Dedifferentiated amniotic fluid mesenchymal stem cell (primary cell): ENCODE measurements around the gene ADA.
A peak's percentile ranks its signal among the peaks of the same experiment; 100 is the strongest.
"Not testable (repeated sequence)": the region's sequence is repeated elsewhere in the genome, so short reads cannot be mapped to it uniquely, and the experiment has no call there.

Source experiments
- DNase-seq: peaks from one replicate; pipeline ENCODE4 v3.0.0-alpha.2; 2016; ENCODE audit errors: extremely low spot score

ADA gene

DNA sequence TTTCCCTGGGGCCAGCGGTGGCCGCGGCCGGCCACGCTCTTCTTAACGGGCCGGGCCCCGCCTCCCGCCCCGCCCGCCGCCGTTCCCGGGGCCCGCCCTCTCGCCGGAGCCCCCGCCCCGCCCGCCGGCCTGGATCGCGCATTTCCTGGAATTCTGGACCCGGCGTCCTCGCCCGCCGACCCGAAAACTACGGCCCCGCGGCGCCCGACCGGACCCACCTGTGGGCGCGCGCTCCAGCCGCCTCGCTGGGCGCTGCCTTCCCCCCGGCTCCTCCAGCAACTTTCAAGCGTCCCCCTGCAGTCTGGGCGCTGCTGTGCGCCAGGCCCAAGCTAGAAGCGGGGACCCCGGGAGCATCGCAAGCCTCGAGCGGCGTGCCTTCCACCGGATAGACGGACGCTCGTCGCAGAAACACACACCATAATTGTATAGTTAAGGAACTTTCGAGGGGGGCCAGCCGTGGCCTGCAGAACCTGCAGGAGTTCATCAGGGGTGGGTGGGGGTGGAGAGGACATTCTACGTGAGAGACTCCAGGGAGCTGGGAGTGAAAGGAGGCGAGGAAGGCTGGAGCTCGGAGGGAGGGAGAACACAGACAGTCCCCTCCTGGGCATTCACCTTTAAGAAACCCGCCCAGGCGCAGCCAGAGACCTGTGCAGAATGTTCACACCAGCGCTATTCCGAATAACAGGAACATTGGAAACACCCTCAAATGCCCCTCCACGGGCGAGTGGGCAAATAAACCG is at the start of gene ADA:
Gene ADA (minus strand): TSS at position 16 of the 740 bp plus-strand sequence. CDS start 92 bp downstream, outside the sequence.
- DNase-seq = no peak

DNA sequence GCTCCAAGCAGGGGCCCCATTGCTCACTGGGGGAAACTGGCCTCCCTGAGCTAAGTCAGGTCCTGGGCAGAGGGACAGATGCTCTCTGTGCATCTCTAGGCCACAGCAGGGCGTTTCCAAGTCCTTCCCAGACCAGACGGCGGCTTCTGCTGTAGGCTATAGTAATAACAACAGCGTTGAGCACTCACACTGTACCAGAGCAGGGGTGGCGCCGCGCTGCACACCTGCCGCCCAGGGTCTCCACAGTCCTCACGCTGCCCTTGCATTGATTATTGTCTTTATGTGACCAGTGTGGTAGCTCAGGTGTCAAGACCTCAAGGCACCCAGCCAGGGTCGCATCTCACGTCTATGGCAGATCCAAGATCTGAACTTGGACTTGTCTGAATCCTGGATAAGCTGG is 48.8 kb upstream of the ADA start:
- DNase-seq = no peak

DNA sequence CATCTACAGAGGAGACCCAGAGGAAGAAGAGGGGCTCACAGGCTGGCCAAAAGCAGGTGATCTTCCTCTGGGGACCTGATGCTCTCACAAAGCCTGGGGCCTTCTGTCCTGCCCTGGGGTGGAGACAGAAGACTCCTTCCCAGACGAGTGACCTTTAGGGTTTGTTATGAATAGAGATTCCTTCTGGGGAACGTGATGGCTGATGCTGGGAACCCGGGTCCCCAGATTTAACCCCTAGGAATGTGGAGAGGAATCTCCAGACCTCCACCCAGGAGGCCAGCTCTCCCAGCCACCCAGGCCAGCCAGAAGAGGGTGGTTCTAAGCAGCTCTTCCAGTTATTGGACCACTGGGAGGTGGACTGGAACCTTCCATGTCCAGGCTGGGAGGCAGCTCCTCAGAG is 46.9 kb upstream of the ADA start:
- DNase-seq = no peak

DNA sequence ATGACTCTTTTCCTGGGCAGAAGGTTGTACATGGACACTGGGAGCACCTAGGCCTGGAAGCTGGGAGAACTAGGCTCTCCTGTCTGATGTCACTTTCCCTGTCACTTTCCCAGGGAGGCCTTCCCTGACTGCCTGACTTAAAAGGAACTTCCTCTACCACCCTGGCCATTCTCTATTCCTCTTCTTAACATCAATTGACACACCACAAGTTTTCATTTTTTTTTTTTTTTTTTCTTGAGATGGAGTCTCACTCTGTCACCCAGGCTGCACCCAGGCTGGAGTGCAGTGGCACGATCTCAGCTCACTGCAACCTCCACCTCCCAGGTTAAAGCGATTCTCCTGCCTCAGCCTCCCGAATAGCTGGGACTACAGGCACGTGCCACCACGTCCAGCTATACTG is 45.5 kb upstream of the ADA start:
- DNase-seq = not testable (repeated sequence)

DNA sequence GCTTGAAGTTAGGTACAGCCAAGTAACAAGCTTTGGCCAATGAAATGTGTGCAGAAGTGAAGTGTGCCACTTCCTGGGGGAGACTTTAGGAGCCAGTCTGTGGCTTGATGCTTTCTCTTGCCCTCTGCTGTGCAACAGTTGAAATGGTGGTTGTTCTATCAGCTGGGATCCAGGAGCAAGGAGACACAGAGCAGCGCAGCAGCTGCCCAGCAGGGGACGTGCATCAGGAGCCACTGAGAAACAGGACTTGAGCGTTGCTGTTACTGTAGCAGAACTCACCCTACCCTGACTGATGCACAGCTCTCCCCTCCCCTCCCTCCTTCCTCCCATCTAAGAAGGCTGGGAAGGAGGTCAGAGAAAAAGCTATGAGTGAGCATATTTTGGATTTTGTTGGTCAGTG is 44.8 kb upstream of the ADA start:
- no peak for DNase-seq

DNA sequence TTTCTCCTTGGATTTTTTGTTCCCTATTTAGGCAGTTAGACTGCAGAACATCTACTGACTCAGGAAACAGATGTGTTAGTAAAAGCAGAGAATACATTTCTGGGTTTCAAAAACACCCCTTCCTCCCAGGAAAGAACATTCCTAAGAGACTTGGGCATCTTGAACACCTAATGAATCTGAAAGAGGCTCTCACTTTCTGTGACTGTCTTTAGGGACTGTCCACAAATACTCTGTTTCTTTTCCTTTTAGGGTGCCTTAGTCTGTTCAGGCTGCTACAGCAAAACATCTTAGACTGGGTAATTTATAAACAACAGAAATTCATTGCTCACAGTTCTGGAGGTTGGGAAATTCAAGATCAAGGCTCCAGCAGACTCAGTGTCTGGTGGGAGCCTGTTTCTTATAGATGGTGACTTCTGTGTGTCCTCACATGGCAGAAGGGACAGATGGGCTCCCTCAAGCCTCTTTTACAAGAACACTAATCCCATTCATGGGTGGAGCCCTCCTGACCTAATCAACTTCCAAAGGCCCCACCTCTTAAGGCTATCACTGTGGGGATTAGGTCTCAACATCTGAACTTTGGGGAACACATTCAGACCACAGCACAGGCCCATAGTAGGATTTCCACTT is 44.3 kb upstream of the ADA start:
- DNase-seq = no peak

DNA sequence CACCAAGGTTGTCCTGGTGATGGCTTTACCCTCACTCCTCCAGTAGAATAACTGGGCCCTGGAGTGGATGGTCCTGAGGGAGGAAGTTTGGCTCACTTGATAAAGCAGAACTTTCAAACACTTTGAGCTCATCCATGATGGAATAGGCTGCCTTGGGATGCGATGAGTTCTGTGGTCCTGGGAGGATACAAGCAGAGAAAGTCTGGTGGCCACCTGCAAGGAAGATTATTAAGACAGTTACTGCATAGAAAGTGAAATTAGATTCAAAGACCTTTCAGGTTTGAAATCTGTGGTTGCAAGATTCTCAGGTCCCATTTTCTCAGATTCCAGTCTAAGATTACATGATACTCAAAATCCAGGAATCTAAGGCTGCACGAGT is 43.8 kb upstream of the ADA start:
- no peak for DNase-seq

DNA sequence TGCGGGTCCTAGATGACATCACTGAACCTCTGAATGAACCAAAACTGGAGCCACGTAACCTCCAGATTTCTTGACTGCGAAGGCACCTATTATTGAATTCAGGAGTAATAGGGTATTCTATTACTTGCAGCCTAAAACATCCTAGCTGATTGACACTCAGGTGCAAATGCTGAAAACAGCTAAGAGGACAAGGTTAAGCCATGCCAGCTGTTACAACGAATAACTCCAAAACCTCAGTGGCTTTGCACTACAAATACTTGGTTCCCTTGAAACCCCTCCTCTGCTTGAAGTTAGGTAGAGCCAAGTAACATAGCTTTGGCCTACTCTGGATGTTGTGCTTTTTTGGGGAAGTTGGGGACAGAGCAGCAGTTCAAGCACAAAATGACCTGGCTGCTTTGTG is 42.7 kb upstream of the ADA start:
- no peak for DNase-seq

DNA sequence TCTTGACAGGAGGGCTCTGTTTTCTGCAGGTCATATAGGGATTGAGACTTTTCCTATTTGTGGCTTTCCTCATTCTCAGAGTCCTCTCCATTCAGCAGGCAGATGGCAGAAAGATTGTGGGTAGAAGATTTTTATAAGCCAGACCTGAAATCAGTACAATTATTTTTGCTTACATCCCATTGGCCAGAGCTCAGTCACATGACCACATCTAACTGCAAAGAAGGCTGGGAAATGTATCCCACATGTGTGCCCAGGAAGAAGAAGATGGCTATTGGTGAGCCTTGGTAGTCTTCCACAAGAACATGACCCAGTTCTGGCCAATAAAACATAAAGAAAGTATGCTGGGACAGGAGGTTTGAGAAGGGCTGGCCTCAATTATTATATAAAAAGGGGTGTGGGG is 42.1 kb upstream of the ADA start:
- no peak for DNase-seq

DNA sequence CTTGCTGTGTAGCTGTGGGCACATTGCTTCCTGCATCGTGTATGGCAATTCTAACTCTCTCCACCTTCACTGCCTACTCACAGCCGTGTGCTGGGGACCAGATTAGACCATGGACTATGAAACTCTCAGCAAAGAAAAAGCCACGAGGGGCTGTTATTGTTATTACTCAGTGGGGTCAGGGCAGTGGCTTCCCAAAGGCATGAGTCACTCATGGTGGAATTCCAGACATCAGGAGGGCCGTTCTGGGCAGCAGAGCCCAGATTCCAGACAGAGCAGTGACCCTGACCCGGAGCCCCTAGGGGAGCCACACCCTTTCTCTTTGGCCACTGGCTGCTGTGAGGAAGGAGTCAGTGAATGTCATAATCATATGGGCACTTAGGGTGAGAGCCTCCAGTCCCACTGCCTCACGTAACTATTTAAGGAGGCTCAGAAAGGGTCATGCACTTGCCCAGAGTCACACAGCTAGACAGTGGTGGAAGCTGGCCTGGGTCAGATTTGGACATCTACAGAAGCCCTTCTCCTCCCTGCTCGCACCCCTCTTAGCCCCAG is 41.5 kb upstream of the ADA start:
- peak; percentile 97 for DNase-seq

DNA sequence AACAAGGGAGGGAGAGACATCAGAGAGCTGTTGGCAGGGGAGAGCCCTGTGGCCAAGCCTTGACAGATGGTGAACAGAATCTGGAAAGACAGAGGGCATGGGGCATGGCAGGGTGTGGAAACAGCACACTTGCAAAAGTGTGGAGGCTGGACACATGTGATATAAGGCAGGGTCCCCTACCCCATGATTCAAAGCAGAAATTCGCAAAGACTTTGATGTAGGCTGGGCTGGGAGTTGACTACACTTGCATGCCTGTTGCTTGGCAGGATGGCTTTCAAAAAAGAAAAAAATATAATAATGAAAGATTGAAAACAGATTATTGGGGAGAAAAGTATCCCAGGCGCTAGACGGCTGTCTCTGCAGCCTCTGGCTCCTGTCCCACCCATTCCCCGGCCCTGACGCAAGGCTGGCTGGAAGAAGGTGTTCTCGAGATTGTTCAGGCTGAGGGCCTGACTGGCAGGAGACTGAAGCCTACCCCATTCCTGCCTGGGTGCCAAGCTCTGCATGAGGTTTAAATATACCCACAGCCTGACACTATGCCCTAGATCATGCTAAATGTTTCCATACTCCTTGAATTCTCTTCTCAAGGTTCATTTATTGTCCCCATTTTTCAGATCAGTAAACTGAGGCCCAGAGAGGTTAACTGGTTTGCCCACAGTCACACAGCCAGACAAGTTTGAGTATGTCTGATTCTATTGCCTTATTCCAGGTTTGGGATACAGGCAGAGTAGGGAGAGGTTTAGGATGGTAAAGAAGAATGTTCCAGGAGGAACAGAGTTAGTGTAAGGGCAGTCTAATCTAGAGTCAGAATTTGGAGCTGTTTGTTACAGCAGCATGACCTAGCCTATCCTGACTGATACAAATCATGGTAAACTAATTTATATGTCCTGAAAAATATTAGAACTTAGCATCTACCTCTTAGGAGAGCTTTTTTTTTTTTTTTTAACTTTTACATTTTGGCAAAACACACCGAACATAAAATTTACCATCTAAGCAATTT is 40.2 kb upstream of the ADA start:
- DNase-seq = no peak

DNA sequence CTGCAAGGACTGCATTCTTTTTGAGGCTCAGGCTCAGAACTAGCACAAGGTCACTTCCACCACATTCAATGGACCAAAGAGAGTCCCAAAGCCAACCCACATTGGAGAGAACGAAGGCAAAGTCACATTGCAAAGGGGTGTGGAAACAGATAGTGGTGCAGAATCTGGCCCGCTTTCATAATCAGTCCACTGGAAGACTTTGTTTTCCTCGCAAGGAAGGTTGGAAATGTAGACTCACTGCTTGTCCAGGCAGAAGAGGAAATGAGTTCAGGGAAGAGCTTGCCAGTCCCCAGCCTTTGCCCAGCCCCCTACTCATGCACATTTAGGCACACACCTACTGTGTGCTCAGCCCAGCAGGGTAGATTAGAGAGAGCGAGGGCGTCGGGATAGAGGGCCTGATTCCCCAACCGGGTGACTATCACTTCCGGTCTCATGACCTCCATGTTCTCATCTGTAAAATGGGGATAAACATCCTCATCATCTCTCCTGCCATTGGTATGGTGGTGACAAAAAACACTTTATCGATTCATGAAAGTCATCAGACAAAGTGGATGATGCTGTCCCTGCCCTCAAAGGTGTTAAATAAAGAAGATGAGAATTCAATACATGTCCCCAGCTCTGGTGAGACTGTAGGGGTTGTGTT is 39.4 kb upstream of the ADA start:
- DNase-seq = no peak

DNA sequence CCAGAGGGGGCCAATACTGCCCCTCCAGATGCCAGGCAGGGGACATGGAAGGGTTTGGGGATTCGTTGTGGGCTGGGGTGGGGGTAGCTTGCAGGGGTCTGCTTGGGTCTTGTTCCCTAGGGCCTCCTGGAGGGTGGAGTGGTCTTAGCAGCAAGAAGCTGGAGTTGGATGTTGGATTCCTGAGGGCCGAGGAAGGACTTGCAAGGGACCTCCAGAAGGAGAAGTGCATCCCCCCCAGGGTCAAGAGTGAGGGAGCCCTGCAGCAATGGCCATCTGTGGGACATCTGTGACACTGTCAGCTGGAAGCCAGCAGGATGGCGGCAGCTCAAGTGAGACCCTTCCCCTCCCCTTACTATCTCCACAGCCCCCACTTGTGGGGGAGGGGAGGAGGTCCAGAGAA is 38.3 kb upstream of the ADA start:
- no peak for DNase-seq

DNA sequence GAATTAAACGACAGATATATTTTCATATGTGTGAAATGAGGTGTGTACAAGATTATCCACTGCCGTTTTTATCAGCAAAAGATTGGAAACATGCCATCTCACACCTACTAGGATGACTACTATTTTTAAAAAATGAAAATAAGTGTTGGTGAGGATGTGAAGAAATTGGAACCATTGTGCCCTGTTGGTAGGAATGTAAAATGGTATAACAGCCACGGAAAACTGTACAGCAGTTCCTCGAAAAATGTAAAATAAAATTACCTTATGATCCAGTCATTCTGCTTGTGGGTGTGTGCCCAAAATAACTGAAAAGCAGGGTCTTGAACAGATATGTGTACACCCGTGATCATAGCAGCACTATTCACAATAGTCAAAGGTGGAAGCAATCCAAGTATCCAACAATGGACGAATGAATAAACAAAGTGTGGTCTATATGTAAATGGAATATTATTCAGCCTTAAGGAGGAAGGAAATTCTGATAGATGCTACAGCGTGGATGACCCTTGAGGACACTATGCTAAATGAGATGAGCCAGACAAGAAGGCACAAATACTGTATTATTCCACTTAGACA is 36.6 kb upstream of the ADA start:
- no peak for DNase-seq

DNA sequence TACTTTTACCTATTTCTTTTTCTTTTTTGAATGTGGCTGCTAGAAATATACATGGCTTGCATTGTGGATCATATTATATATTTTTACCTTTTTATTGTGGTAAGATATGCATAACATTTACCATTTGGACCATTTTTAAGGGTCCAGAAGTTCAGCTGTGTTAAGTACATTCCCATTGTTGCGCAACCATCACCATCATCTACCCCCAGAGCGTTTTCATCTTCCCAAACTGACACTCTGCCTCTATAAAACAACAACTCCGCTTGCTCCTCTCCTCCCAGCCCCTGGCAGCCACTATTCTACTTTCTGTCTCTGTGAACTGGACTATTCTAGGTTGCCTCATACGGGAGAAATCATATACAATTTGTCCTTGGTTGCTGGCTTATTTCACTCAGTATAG is 35.4 kb upstream of the ADA start:
- no peak for DNase-seq

DNA sequence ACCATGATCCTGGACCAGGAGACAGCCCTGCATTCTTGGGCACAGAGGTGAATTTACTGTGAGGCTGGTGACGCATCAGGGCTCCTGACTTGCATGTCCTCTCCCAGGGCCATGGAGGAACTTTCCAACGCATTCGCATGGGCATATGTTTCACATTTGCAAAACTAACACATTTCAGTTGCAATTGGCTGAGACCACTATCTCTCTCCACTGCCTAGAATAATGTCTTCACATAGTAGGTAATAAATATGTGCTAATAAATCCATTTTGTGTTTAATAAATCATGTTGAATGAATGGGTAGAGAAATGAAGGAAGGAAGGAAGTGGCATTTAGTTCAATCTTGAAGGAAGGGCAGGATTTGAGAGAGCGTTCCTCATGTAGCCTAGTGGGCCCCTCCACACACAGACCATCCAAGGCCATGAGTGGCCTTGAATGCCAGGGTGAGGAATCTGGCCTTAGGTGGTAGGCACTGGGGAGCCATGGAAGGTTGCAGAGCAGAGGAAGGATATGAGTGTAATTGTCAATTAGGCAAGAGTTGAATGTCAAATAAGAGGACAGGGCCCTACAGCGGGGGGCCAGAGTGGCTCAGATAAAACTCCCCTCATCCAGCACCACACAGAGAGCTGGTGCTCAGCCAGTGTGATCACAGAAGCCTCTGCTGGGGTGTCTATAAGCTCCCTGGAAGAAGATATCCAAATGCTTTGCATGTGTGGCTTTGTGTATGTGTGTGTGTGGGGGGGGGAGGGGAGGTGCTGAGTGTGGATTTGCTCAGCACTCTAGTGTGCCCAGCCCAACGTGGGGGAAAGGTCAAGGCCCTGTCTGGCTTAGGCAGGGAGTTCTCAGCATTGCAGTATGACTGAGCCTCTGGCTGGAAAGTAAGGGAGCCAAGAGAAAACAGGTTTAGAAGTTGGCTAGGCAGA is 32.8 kb upstream of the ADA start:
- no peak for DNase-seq

DNA sequence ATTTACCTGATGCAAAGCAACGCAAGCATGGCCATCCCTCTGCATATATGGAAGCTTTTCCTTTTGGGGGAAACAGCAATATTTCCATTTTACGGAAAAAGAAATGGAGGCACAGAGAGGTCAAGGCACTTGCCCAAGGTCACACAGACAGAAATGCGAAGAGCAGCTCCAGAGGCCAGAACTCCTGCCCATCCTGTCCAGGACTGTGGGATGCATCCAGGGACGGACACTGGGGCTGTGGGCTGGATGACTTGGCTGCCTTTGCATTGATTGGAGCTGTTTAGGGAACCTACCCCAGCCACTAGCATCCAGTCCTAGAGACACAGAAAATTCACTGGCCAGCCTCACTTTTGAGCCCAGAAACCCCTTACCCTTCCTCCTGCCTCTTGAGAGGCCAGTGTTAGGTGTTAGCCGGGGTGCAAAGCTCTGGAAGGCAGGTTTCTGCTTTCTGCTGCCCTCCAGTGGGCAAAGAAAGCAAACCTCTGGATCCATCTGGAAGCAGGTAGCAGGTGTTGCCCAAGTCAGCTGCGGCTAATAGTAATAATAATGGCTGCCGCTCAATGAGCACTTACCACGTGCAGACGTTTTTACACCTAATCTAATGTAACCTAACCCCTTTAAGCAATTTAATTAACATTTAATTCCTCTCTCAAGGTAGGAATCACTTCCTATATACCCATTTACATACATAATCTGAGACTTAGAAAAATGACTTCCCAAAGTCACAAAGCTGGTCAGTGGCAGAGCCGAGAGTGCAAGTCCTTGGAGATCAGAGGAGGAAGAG is 32.0 kb upstream of the ADA start:
- DNase-seq = no peak

DNA sequence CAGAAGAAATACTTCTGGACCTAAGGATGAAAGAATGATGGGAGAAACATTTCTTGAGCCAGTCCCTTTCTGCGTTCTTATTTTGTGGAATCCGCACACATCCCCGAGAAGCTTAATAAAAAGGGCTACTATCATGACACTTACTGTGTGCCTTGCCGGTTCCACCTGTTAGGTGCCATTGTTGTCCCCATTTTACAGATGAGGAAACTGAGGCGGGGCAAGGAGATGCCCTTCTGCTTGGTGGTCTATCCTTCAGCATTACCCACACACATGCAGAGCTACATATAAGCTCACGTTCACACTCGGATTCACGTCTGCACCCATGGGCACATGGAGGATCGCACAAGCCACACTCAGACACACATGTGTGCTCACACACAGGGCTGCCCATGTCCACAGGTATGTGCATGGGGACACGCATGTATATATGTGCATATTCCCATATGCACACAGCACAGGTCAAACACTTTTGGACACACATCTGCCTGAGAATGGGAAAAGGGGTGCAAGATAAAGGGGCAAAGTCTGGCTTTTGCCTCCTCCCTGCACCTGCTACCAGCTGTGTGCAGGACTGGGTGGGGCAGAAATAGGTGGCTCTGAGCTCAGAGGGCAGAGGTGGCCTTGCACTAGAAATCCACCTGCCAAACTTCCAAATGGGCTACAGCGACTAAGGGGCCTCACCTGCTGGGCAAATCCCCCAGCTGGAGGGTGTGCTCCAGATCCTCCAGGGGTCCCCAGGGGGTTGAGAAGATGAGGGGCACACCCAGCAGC is 30.5 kb upstream of the ADA start:
- DNase-seq = no peak
